Fibroblast of skin of back (primary cell): ENCODE data around the gene NSD1.
"Not testable (repeated sequence)": the region's sequence is repeated elsewhere in the genome, so short reads cannot be mapped to it uniquely, and the experiment has no call there.

Experiments
- DNase-seq: peaks from one replicate; pipeline ENCODE4 v3.0.0-alpha.2; 2013

The NSD1 gene

GRCh38 chr5:177131019-177131320 lies 2.6 kb upstream of the NSD1 start:
- no peak for DNase-seq

- no peak for DNase-seq
These were observed 2.0 kb upstream of the NSD1 start for GRCh38 chr5:177131352-177132135.

- DNase-seq, result no peak
These were observed 1.2 kb upstream of the NSD1 start for GRCh38 chr5:177132136-177133095.

- DNase-seq, result peak; percentile 57
These were observed 502 bp downstream of the NSD1 start for GRCh38 chr5:177133853-177134696.

- no peak for DNase-seq
These were observed 1.2 kb downstream of the NSD1 start for GRCh38 chr5:177134697-177135225.

- no peak for DNase-seq
These were observed 6.7 kb downstream of the NSD1 start for GRCh38 chr5:177140312-177140711.

GRCh38 chr5:177141496-177141895 lies 7.9 kb downstream of the NSD1 start:
- no peak for DNase-seq

- DNase-seq, result no peak
These were observed 8.6 kb downstream of the NSD1 start for GRCh38 chr5:177142098-177142611.

- DNase-seq, result no peak
These were observed 9.2 kb downstream of the NSD1 start for GRCh38 chr5:177142778-177143177.

GRCh38 chr5:177146891-177147638 lies 13.5 kb downstream of the NSD1 start:
- DNase-seq, result peak; percentile 79

GRCh38 chr5:177150061-177150460 lies 16.5 kb downstream of the NSD1 start:
- DNase-seq, result not testable (repeated sequence)

GRCh38 chr5:177154003-177154643 lies 20.6 kb downstream of the NSD1 start:
- DNase-seq, result peak; percentile 28

- no peak for DNase-seq
These were observed 28.8 kb downstream of the NSD1 start for GRCh38 chr5:177162379-177162778.

GRCh38 chr5:177163500-177163899 lies 29.9 kb downstream of the NSD1 start:
- no peak for DNase-seq

GRCh38 chr5:177169271-177169670 lies 35.7 kb downstream of the NSD1 start:
- DNase-seq, result no peak

- DNase-seq, result no peak
These were observed 38.4 kb downstream of the NSD1 start for GRCh38 chr5:177171961-177172360.

- no peak for DNase-seq
These were observed 41.8 kb downstream of the NSD1 start for GRCh38 chr5:177175336-177175735.

- DNase-seq, result no peak
These were observed 42.7 kb downstream of the NSD1 start for GRCh38 chr5:177176175-177176711.

GRCh38 chr5:177177847-177178437 lies 44.4 kb downstream of the NSD1 start:
- DNase-seq, result not testable (repeated sequence)

GRCh38 chr5:177178733-177179304 lies 45.2 kb downstream of the NSD1 start:
- DNase-seq, result no peak
